ENCODE results near the gene UST.
"Not testable (repeated sequence)": the region's sequence is repeated elsewhere in the genome, so short reads cannot be mapped to it uniquely, and the experiment has no call there.

The UST gene

DNA sequence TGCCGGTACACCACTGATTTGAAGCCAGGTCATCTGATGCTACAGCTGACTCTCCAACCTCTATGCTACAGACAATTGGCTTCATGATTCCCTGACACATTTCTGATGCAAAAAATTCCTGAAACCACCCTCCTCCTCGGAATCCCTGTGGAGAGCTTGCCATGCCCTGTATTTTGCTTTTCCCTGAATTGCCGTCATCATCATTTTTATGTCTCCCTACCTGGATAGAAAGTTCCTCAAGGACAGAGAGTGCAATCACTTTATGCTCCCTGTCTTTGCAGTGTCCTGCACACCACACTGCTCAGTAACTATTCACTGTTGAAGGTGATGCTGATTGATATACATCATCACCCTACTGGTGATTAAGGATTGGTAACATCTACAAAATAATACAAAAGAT is 239.8 kb downstream of the UST start:
- DNase-seq = no peak

- no peak for DNase-seq
Measured at GRCh38 chr6:148987982-148988381, 241.2 kb downstream of the UST start.

GRCh38 chr6:148989585-148989984 is 242.8 kb downstream of the UST start:
- DNase-seq = no peak

DNA sequence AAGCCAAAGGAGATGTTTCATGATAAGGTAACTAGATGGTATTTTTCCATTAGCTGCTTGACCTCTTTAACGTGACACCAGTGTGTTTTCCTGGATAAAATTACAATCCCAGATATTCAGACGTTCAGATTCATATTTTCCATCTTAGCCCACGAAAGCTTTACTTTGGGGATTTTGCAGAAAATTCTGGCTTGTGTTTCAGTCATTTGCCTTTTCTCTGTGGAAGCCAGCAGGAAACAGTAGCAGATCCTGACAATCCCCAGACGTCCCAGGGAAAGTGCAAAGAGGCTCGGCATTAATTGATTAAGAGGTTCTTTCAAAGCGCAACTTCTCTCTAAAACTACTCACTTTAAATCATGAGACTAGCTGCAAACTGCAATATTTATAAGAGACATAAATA is 243.6 kb downstream of the UST start:
- no peak for DNase-seq

DNA sequence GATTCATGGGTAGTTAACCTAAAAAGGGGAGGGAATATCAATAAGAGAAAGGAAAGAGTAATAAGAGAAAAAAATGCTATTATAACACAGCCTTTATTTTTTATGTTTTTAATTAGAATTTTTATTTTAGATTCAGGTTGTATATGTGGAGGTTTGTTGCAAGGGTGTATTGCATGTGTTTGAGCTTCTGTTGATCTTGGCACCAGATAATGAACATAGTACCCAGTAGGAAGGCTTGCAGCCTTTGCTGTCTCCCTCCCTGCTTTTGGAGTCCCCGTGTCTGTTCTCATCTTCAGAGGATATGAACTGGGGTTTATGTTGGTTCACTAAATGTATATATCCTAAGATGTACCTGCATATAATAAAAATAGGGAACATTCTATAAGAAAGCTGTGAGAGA is 250.0 kb downstream of the UST start:
- DNase-seq = no peak

DNA sequence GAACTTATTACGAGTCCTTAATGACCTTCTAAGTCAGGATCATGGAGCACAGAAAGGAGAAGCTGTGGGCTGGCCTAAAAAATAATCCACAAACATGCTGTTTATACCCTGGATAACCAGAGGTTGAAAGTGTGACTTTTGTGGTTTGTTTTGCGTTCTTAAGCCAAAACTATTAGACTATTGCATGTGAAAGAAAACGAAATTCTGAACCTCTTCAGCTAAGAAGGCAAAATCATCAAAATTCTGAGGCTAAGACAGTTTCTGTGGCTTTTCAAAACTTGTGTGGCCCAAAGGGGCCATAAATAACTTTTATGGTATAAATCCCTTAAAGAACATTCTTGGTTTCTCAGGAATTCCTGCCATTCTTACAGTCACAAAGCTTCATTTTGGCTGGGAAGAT is 251.0 kb downstream of the UST start:
- no peak for DNase-seq

DNA sequence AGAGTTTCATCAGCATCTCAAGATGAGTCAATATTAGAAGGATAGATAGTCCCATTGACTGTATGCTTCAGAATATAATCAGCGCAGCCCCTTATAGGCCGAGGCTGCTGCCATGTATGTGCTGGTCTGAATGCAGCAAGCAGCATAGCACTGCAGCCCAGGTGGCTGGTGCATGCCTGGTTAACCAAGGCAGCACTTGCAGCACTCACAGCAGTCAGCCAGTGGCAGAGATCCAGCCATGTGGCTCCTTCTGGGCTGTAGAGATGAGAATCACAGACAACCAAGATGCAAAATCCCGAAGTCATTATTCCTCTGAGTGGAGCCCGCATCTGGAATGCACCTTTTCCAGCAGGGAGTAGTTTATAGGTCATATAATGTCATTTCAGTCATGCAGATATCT is 251.9 kb downstream of the UST start:
- DNase-seq = no peak

- DNase-seq = no peak
Measured at GRCh38 chr6:148999501-148999900, 252.7 kb downstream of the UST start.

- peak; percentile 44 for DNase-seq
Measured at GRCh38 chr6:148999929-149000468, 253.2 kb downstream of the UST start.

DNA sequence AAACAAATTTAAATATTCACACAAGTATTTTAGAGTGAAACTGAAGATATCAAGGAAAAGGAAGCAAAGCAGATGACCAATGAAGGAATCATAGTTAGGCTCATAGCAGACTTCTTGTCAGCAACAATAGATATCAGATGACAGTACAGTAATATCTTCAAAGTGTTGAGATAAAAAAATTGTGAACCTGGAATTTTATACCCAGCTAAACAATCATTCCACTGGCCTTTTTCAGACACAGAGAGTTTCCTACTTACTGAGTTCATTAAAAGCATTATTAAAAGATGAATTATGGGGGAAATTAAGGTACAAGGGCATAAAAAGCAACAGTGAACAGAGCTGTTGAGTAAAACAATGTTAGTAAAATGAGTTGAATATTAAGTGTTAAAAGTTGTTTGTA is 254.6 kb downstream of the UST start:
- no peak for DNase-seq

- no peak for DNase-seq
Measured at GRCh38 chr6:149003560-149003959, 256.7 kb downstream of the UST start.

GRCh38 chr6:149004664-149005063 is 257.8 kb downstream of the UST start:
- DNase-seq = no peak

DNA sequence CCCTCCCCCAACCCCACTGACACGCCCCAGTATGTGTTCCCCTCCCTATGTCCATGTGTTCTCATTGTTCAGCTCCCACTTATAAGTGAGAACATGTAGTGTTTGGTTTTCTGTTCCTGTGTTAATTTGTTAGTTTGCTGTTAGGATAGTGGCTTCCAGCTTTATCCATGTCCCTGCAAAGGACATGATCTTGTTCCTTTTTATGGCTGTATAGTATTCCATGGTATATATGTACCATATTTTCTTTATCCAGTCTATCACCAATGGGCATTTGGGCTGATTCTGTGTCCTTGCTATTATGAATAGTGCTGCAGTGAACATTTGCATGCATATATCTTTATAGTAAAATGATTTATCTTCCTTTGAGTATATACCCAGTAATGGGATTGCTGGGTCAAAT is 259.4 kb downstream of the UST start:
- DNase-seq = not testable (repeated sequence)

DNA sequence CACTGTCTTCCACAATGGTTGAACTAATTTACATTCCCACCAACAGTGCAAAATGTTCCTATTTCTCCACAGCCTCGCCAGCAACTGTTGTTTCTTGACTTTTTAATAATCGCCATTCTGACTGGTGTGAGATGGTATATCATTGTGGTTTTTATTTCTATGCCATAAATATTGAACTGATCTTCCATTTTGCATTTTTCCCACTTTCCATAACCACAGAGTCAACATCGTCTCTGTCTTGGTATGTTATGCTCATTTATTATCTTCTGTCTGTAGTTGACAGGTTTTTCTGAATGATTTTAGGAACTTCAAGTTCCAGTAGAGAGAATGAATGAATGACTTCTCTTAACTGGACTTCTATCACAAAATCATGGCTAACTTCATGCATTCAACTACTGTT is 259.8 kb downstream of the UST start:
- DNase-seq = no peak

DNA sequence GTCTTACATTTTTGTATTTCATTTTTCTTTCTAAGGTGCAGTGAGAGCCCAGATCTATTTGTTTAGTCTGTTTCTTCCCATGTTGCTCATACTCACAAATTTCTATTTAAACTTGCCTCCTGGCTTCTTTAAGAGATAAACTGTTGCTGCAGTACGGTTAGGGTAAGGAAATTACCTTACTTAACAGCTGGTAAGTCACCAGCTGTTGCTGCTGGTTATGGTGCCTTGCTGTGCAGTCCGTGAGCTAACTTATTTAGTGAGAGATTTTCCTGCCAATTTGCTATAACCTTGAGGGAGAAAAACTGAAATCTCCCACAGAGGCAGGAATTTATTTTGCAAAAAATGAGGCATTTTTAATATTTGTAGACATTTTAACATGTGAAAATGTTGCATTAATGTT is 261.0 kb downstream of the UST start:
- DNase-seq = no peak

DNA sequence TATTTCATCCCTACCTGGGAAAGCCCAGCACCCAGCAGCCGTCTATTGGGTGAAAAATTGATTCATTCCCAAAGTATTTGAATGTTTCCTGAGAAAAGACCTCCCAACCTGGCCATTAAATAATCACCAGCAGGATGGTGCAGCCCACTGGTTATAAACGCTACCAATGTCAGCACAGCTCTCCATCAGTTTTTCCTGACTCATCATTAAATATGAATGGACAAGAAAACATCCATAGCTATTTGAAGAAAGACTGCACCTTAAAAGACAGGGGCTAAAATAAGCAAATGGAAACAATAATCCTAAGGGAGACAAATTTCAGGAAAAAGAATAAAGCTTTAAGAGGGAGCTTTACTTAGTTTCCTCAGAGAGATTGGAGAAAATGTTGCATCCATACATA is 261.9 kb downstream of the UST start:
- no peak for DNase-seq

- DNase-seq = no peak
Measured at GRCh38 chr6:149012040-149012545, 265.3 kb downstream of the UST start.

GRCh38 chr6:149013586-149014344 is 266.9 kb downstream of the UST start:
- DNase-seq = no peak

DNA sequence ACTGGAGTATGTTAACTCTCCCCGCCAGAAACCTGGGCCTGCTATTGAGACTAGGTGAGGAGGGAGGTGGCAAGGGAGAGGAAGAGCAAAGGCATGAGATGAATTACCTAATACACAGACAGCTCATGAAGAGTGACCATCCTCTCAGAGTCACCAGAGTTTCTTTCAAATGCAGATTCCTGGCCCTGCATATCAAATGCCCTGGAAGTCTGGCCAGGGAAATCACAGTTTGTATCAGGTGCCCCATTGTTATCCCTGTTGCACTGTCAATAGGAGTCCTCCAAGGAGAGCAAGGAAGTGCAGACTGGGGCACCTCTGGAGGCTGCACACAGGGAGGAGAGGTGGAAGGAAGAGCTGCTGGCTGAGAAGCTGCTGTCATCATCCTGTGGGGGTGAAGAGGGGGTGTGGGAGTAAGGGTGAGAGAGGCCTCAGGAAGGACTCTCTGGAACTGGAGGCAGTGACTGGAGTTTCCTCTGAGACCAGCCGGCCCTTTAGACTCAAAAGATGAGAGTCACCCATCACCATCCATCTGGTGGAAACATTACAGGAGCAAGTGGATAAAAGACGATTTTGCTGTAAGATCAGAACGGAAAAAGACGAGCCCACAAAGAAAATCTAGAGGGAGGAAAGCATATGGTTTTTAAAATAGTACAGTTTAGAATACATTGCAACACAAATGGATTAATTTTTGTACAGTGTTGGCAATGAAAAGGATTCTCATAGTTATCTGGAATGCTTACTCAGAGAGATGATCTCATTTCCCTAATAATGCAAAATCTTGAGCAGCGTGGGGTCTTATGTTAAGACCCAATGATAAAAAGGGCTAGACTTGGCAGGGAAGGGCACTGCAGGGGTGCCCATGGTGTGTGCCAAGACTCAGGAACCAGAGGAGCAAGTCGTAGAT is 268.1 kb downstream of the UST start:
- no peak for DNase-seq

DNA sequence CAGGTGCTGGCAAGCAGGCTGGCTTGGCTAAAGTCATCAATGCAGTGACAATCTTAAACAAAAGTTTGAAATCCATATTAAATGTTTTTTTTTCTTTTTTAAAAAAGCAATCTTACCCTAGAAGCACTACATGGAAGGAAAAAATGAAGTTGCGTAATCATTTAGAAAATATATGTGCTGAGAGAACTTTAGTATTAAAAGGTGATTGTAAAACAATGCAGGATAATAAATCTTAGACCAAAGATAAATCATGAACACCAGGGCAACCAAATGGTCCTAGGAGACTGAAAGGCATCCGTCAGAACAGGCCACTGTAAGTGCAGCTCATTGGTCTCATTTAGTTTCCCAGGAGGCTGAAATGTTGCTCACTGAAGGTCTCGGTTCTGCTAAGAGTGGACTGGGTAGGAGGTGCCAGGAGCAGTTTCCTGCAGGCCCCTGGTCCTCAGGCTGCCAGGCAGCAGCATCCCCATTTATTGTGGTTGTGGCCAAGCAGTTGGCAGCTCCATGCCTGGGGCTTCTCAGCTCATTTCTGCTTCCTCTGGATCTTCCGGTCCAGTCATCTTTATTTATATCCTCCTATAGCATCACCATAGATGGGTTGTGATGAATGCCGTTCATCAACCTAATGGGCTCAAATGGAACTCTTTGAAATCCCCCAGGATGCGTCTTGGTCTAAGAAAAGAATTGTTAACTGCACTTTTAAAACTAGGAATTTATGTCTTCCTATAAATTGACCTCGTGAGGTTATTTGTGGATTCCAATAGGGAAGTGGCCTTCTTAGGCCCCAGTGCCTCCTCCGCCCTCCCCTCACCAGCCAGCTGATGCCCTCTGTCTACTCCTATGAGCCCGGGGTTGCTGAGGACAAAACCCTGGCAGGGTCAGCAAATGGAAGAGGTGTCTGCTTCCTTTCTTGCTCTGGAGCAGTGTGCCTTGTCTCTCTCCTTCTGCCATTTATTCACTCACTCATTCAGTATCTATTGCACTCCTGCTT is 269.0 kb downstream of the UST start:
- DNase-seq = peak; percentile 70

DNA sequence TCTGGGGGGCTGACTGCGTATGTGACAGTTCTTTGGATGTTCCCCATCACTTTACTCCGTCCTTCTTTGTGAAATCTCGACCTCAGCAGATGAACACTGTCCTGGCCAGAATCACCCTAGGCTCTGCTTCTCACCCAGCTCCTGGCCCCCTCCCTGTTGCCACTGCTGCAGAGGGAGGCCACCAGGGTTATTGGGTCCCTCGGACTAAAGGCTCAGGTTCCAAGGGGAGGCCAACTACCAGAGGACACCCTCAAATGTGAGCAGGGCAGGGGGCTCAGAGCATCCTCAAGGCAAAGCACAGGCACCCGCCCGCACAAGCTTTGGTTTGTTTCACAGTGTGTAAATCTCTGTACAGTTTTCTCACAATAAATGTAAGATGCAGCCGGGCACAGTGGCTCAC is 269.9 kb downstream of the UST start:
- no peak for DNase-seq

DNA sequence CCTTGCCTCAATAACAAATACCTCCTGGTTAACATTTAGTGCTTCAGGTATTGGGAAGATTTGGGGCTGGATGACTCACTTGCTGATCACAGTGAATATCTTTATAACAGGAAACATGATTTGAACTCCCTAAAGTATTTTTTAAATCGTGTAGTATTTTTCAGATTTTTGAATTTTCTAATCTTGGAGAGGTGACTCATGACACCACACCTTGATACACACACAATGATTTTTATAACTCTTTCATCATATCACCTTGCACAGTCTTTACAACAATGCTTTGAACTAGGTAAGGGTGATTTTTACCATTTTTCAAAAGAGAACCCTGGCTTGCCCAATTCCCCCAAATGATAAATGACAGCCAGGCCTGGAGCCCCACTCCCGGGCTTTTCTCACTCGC is 273.5 kb downstream of the UST start:
- DNase-seq = no peak

GRCh38 chr6:149024361-149024760 is 277.5 kb downstream of the UST start:
- DNase-seq = no peak

Data from GDM1 (cell line).